ENCODE results near the gene LARP1. TPM values are rescaled to one million over a fixed set of nuclear protein-coding genes. Genes with fewer than 3 reads are reported as not detected.
A peak's percentile ranks its signal among the peaks of the same experiment; 100 is the strongest.
"Not testable (repeated sequence)": the region's sequence is repeated elsewhere in the genome, so short reads cannot be mapped to it uniquely, and the experiment has no call there.

Gene LARP1
- 37.4 TPM for total RNA-seq

GRCh38 chr5:154755361-154756008, at the start of gene LARP1:
LARP1 (plus strand) TSS chr5:154755377; CDS start chr5:154755758, 381 bp downstream.
- peak; percentile 25 for DNase-seq

GRCh38 chr5:154706416-154706815, 48.8 kb upstream of the LARP1 start:
- DNase-seq, result no peak

GRCh38 chr5:154707641-154708040, 47.5 kb upstream of the LARP1 start:
- DNase-seq, result no peak

GRCh38 chr5:154708207-154708606, 47.0 kb upstream of the LARP1 start:
- DNase-seq, result no peak

- no peak for DNase-seq
These were observed 46.3 kb upstream of the LARP1 start for GRCh38 chr5:154708846-154709245.

GRCh38 chr5:154709368-154710305, 45.5 kb upstream of the LARP1 start:
- no peak for DNase-seq

GRCh38 chr5:154712518-154713437, 42.4 kb upstream of the LARP1 start:
- DNase-seq, result no peak

GRCh38 chr5:154713615-154714125, 41.5 kb upstream of the LARP1 start:
- no peak for DNase-seq

GRCh38 chr5:154714266-154714986, 40.8 kb upstream of the LARP1 start:
- no peak for DNase-seq

GRCh38 chr5:154721481-154722058, 33.6 kb upstream of the LARP1 start:
- no peak for DNase-seq

GRCh38 chr5:154722097-154722496, 33.1 kb upstream of the LARP1 start:
- no peak for DNase-seq

- no peak for DNase-seq
These were observed 32.2 kb upstream of the LARP1 start for GRCh38 chr5:154722936-154723335.

- DNase-seq, result no peak
These were observed 31.3 kb upstream of the LARP1 start for GRCh38 chr5:154723740-154724505.

GRCh38 chr5:154727361-154727760, 27.8 kb upstream of the LARP1 start:
- DNase-seq, result no peak

- no peak for DNase-seq
These were observed 26.1 kb upstream of the LARP1 start for GRCh38 chr5:154728939-154729588.

- no peak for DNase-seq
These were observed 25.6 kb upstream of the LARP1 start for GRCh38 chr5:154729613-154730012.

- not testable (repeated sequence) for DNase-seq
These were observed 24.4 kb upstream of the LARP1 start for GRCh38 chr5:154730761-154731160.

- no peak for DNase-seq
These were observed 23.0 kb upstream of the LARP1 start for GRCh38 chr5:154732212-154732611.

GRCh38 chr5:154734370-154735248, 20.6 kb upstream of the LARP1 start:
- no peak for DNase-seq

All from occipital lobe (tissue), 2 donors.